HG02759 (cell line): ENCODE results near the gene DUSP5.

Experiments used
- ATAC-seq: cut with Tn5 transposase; IDR thresholded peaks from one replicate; pipeline ENCODE4 v1.9.1; 2021; ENCODE audit warnings: mild to moderate bottlenecking, moderate library complexity; ENCODE audit not compliant: unreplicated experiment

The DUSP5 gene

DNA sequence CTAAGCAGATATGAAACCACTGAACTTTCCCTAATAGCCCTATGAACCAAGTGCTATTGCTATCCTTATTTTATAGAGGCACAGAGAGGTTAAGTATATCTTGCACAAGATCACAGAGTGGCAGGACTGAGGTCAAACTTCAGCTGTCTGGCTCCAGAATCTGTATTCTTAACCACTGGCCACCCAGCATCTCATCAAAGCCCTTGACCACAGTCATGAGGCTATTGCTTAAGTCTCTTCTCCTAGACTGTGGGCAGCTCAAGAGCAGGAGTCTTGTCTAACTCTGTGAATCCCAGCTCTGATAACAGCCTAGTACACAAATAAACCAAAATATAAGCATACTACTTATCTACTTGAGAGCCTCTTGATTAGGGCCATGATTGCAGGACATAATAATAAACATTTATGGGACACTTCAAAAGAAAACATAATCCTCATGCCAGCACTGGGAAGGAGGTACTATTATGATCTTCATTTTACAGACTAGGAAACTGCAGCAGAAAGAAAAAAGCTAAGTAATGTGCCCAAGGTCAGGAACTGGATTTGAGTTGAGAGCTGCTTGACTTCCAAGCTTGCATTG, 47.3 kb downstream of the DUSP5 start:
- ATAC-seq = no peak

DNA sequence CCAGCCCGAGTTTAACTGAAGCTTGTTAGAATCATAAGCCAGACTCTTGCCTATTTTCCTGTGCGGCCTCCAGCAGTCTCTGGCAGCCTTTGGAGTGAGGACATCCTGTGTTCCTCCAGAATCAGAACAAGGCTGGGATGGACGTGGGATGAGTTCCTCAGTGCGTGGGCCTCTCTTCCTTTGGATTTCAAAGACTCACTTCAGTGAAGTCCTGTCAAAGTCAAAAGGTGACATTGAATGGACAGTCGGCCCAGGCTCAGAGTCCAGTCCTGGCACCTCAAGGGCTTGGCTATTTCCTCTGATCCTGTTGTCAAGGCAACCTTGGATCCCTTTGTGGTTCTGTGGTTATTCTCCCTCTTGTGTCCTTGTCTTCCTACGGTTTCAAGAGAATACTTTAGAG, 48.4 kb downstream of the DUSP5 start:
- no peak for ATAC-seq

GRCh38 chr10:110546499-110547110, 48.9 kb downstream of the DUSP5 start:
- no peak for ATAC-seq

- no peak for ATAC-seq
These were observed 49.5 kb downstream of the DUSP5 start for GRCh38 chr10:110547139-110547761.

DNA sequence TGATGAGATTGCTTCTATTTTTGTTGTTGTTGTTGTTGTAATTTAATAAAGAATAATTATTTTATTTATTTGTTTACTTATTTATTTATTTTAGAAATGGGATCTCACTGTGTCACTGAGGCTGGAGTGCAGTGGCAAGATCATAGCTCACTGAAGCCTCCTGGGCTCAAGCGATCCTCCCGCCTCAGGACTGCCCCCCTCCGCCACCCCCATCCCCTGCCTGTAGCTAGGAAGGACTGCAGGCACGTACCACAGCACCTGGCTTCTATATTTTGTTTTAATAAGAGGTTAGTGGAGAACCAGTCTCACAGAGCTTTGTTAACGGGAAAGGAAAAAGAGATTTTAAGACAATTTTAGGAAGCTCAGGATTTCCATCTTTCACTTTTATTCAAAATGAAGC, 50.3 kb downstream of the DUSP5 start:
- no peak for ATAC-seq

DNA sequence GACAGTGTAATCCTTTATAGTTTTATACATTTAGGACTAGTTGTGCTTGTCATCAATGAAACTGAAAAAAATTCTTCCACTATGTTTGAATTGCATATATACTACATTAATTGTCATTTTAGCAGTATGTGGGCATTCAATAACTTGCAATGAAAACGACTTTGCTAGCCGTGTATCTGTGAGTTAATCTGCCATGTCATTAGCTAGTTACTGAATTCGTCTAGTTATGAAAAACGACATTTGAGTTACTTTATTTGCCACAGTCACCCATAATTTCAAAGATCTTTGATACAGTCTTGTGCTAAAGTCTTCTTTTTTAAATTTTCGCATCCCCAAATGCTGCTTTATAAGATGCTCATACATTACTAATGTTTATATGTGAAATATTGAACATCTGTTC, 51.5 kb downstream of the DUSP5 start:
- no peak for ATAC-seq

DNA sequence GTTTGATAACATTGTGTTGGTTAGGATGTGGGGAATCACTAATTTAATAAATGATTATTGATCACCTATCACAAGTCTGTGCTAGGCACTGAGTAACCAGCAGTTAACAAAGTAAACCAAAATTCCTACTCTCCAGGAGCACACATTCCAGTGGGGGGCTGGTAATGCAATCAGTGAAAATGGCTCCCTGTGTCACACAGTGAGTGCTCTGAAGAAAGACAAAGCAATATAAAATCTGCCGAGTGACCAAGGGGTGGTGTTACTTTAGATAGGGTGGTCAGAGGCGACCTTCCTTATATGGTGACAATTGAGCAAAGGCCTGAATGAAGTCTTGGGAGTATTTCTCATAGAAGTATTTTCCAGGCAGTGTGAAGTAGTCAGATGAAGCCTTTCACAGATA, 56.2 kb downstream of the DUSP5 start:
- no peak for ATAC-seq

GRCh38 chr10:110556296-110556695, 58.6 kb downstream of the DUSP5 start:
- ATAC-seq = no peak

- ATAC-seq = no peak
These were observed 59.4 kb downstream of the DUSP5 start for GRCh38 chr10:110556969-110557601.

- ATAC-seq = no peak
These were observed 60.3 kb downstream of the DUSP5 start for GRCh38 chr10:110558041-110558440.

DNA sequence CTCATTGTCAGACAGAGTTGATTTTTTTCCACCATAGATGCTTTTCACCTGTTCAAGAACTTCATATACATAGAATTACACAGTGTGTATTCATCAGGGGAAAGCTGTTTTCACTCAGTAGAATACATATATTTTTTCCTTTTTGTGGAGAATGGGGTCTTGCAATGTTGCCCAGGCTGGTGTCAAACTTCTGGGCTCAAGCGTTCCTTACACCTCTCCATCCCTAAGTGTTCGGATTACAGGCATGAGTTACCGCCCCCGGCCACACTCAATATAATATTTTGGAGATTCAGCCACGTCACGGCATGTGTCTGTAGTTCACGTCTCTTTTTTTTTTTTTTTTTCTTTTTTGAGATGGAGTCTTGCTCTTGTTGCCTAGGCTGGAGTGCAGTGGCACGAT, 62.3 kb downstream of the DUSP5 start:
- ATAC-seq = no peak
